Left lung (tissue), 10 donors: ENCODE results near the gene C6orf15. TPM values are rescaled to one million over a fixed set of nuclear protein-coding genes. Genes with fewer than 3 reads are reported as not detected.

Experiments used
- ATAC-seq: fragments of 200-7000 bp; cut with Tn5 transposase; one replicate; pipeline ENCODE4 v1.9.1; 2020; ENCODE audit warnings: moderate library complexity
- DNase-seq, 4 donors: peaks; one replicate each; pipeline ENCODE4 v3.0.0-alpha.2; 2013 to 2020
- H3K27ac ChIP-seq, 2 donors: fragments of 200-600 bp; sonication (generic) in 1 of 2; one replicate each; pipeline versions ENCODE4 v1.5.0 to v1.8.0; 2020 to 2021
- H3K27me3 ChIP-seq, 2 donors: fragments of 200-600 bp; sonication (generic) in 1 of 2; one replicate each; pipeline versions ENCODE4 v1.5.0 to v1.8.0; 2020 to 2021
- H3K36me3 ChIP-seq, 2 donors: fragments of 200-600 bp; sonication (generic) in 1 of 2; one replicate each; pipeline versions ENCODE4 v1.5.0 to v1.8.0; 2020 to 2021
- H3K4me1 ChIP-seq, 2 donors: fragments of 200-600 bp; one replicate each; pipeline ENCODE4 v1.8.0; 2021
- H3K4me3 ChIP-seq, 2 donors: fragments of 200-600 bp; sonication (generic) in 1 of 2; one replicate each; pipeline versions ENCODE4 v1.5.0 to v1.8.0; 2020 to 2021; ENCODE audit warnings: mild to moderate bottlenecking in 1 of 2
- H3K9me3 ChIP-seq, 2 donors: fragments of 200-600 bp; sonication (generic) in 1 of 2; one replicate each; pipeline versions ENCODE4 v1.5.0 to v1.8.0; 2020 to 2021
- CTCF ChIP-seq, 2 donors: fragments of 200-600 bp; sonication (generic) in 1 of 2; IDR thresholded peaks; one replicate each; pipeline versions ENCODE4 v1.5.0 to v1.8.0; 2021; ENCODE audit warnings: antibody characterized with exemption in 2 of 2
- intact Hi-C, 2 donors: fragments of 100-400 bp; cut with DNase I; formaldehyde crosslinking; loops; one replicate each; pipeline versions ENCODE4 v1.11.2 to v1.14.2; 2022
- polyA plus RNA-seq, 6 donors: library from polyadenylated mRNA; unstranded; fragments of 120-200 nt; gene quantifications; one replicate each; pipeline ENCODE4 v1.2.1, GENCODE V29; 2013; ENCODE audit not compliant: insufficient read length in 6 of 6
- total RNA-seq, 2 donors: library from RNA; stranded (reverse); fragmentation: NEBNext Ultra II Directional; extraction: Animal tissue kit (Norgen Biotek cat#: 25700); gene quantifications; one replicate each; pipeline ENCODE4 v1.2.1, GENCODE V29; 2021
- donor health status: DM: no; HTN: yes; CAD: no.
- donor health status: DM: no; HTN: no; CAD: no.

The C6orf15 gene
- total and polyA plus RNA-seq, 8 donors = not detected

- no peak for DNase-seq
- Histone ChIP-seq H3K9me3 (no peaks in the 10 kb centered on the region), H3K27me3 (no peaks in the 10 kb centered on the region), H3K36me3 (no peaks in the 10 kb centered on the region), H3K4me1 (peaks cover 0 to 14% of the 10 kb centered on the region in 2 donors), H3K4me3 (no peak overlapping the region), H3K27ac (no peak overlapping the region)
- TF ChIP-seq CTCF (IDR thresholded peaks at IDR 0.05) = no peak
- ATAC-seq = no peak
- intact Hi-C loops = no loop called here
Observed at GRCh38 chr6:31096215-31096614, 16.2 kb downstream of the C6orf15 start.

DNA sequence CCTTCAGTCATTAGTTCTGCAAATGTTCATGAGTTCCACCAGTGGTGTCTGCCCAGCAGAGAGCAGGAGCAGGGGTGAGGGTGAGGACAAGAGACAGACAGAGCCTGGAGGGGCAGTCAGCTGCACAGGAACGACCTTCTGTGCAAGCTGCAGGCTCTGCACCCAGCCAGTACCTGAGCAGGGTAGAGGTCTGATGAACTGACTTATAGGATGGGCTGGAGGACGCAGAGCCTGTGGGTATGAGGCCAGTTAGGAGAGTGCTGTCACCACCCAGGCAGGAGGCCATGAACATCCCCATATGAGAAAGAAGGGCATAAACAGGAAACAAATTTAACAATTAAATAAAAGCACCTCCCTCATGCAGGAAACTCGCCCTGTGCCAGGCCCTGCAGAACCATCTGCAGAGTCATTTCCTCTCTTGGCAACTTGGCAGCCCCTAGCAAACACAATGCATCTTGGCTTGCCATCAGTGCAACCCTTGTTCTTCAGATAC, 17.9 kb downstream of the C6orf15 start:
- no peak for TF ChIP-seq CTCF (IDR thresholded peaks at IDR 0.05)
- intact Hi-C loops = no loop called here
- H3K27ac ChIP-seq = peak overlapping the region in 1 of 2 donors; percentile 43

DNA sequence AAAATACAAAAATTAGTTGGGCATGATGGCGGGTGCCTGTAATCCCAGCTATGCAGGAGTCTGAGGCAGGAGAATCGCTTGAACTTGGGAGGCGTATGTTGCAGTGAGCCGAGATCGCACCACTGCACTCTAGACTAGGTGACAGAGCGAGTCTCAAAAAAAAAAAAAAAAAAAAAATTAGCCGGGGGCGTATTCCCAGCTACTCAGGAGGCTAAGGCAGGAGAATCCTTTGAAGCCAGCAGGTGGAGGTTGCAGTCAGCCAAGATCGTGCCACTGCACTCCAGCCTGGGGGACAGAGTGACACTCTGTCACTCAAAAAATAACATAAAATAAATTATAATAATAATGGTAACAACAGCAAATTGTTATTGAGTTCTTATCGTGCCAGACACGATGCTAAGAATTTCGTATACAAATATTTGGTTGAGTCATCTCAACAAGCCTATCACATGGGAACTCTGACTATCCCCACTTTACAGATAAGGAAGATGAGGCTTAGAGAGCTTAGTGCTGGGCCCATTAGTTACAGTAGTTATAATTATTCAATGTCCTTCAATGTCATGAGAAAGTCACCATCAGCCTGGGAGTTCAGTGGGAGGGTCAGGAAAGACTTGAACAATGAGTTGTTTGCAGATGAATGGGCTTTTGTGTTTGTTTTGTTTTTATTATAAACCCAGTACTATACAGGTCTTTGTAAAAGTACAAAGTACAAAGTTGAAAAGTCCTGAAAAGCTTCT, 19.4 kb downstream of the C6orf15 start:
- peaks cover 0 to 14% of the 10 kb centered on the region in 2 donors for H3K4me1 ChIP-seq
- no peaks in the 10 kb centered on the region for H3K36me3 ChIP-seq
- ATAC-seq (no peak), DNase-seq (no peak)
- no peaks in the 10 kb centered on the region for H3K9me3 ChIP-seq
- H3K4me3 ChIP-seq = no peak overlapping the region
- H3K27me3 ChIP-seq = no peaks in the 10 kb centered on the region
- H3K27ac ChIP-seq = no peak overlapping the region
- intact Hi-C loops = no loop called here
- TF ChIP-seq CTCF (IDR thresholded peaks at IDR 0.05) = no peak

More for the DNA sequence above, 17.9 kb downstream of the C6orf15 start:
- Histone ChIP-seq H3K4me1 (peaks cover 0 to 14% of the 10 kb centered on the region in 2 donors), H3K27me3 (no peaks in the 10 kb centered on the region), H3K36me3 (no peaks in the 10 kb centered on the region), H3K4me3 (no peak overlapping the region), H3K9me3 (no peaks in the 10 kb centered on the region)
- peak; percentile 35 for ATAC-seq
- no peak for DNase-seq

GRCh38 chr6:31092238-31092637, 20.1 kb downstream of the C6orf15 start:
- no peak for TF ChIP-seq CTCF (IDR thresholded peaks at IDR 0.05)
- no peak for DNase-seq
- no peak overlapping the region for H3K27ac ChIP-seq
- H3K27me3 ChIP-seq = no peaks in the 10 kb centered on the region
- no peaks in the 10 kb centered on the region for H3K36me3 ChIP-seq
- H3K9me3 ChIP-seq = no peaks in the 10 kb centered on the region
- intact Hi-C loops = no loop called here
- ATAC-seq = no peak
- peaks cover 1 to 20% of the 10 kb centered on the region in 2 donors for H3K4me1 ChIP-seq
- H3K4me3 ChIP-seq = no peak overlapping the region

GRCh38 chr6:31091680-31092079, 20.7 kb downstream of the C6orf15 start:
- Histone ChIP-seq H3K9me3 (no peaks in the 10 kb centered on the region), H3K27me3 (no peaks in the 10 kb centered on the region), H3K36me3 (no peaks in the 10 kb centered on the region), H3K4me1 (peaks cover 3 to 25% of the 10 kb centered on the region in 2 donors), H3K4me3 (no peak overlapping the region), H3K27ac (no peak overlapping the region)
- DNase-seq (no peak), ATAC-seq (no peak)
- no peak for TF ChIP-seq CTCF (IDR thresholded peaks at IDR 0.05)
- intact Hi-C loops = no loop called here
